ENCODE data around the gene ADGRL3. TPM values are rescaled to one million over a fixed set of nuclear protein-coding genes. Genes with fewer than 3 reads are reported as not detected.

The ADGRL3 gene
- total and polyA plus RNA-seq, 4 donors = 0.07 to 1.7 (median 0.82) TPM

DNA sequence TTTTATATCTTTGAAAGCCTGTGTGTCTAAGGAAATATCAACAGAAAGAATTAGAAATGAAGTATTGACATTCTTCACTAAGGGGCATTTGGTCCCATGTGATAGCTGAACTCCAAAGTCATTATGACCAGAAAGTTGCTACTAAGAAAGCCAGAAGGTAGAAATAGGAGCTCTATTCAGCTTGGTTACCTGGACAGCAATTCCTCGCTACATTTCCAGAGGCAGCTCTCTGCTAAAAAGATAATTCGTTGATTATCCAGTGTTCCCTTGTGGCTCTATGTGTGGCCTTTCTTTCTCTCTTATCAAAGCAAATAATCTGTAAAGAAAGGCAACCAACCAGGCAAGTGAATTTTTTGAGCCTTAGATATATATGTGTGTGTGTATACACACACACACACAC, 341.3 kb downstream of the ADGRL3 start:
- Histone ChIP-seq H3K9ac (ENCODE audit: low read depth in 1 of 2, low read length in 2 of 2) (no peak overlapping the region), H3K9me3 (ENCODE audit: control insufficient read depth in 4 of 4, low read length in 3 of 4) (no peaks in the 10 kb centered on the region), H3K36me3 (ENCODE audit: control insufficient read depth in 4 of 4, insufficient read depth in 3 of 4, low read depth in 1 of 4, low read length in 3 of 4) (no peaks in the 10 kb centered on the region), H3K4me3 (ENCODE audit: low read depth in 1 of 3, low read length in 3 of 3) (no peak overlapping the region), H3K4me1 (ENCODE audit: control insufficient read depth in 4 of 4, insufficient read depth in 4 of 4, low read length in 3 of 4) (no peaks in the 10 kb centered on the region), H3K27ac (ENCODE audit: low read depth in 1 of 2, low read length in 2 of 2) (no peak overlapping the region), H3K27me3 (ENCODE audit: control insufficient read depth in 4 of 4, insufficient read depth in 4 of 4, low read length in 3 of 4) (peaks cover 0 to 8% (median 0%) of the 10 kb centered on the region in 4 donors)
- no peak for DNase-seq (ENCODE audit: low spot score)
- TF ChIP-seq RAD21 (IDR thresholded peaks at IDR 0.05) (peak in 1 of 2 donors; percentile 53), GABPA (IDR thresholded peaks at IDR 0.05 in 1 of 2, conservative IDR thresholded peaks at IDR 0.05 in 1 of 2) (no peak)
- TF ChIP-seq, protein P1, sequence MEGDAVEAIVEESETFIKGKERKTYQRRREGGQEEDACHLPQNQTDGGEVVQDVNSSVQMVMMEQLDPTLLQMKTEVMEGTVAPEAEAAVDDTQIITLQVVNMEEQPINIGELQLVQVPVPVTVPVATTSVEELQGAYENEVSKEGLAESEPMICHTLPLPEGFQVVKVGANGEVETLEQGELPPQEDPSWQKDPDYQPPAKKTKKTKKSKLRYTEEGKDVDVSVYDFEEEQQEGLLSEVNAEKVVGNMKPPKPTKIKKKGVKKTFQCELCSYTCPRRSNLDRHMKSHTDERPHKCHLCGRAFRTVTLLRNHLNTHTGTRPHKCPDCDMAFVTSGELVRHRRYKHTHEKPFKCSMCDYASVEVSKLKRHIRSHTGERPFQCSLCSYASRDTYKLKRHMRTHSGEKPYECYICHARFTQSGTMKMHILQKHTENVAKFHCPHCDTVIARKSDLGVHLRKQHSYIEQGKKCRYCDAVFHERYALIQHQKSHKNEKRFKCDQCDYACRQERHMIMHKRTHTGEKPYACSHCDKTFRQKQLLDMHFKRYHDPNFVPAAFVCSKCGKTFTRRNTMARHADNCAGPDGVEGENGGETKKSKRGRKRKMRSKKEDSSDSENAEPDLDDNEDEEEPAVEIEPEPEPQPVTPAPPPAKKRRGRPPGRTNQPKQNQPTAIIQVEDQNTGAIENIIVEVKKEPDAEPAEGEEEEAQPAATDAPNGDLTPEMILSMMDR (IDR thresholded peaks at IDR 0.05; ENCODE audit: low read depth, low read length, missing input control) = peak; percentile 29
- 60% methylated on average over 2 of the region's 2 CpGs for WGBS

- H3K9me3 ChIP-seq (ENCODE audit: control insufficient read depth in 4 of 4, low read length in 3 of 4) = no peaks in the 10 kb centered on the region
Measured at GRCh38 chr4:61543976-61544375, 343.9 kb downstream of the ADGRL3 start.

More at GRCh38 chr4:61543976-61544375, 343.9 kb downstream of the ADGRL3 start:
- Histone ChIP-seq H3K27ac (ENCODE audit: low read depth in 1 of 2, low read length in 2 of 2) (no peak overlapping the region), H3K9ac (ENCODE audit: low read depth in 1 of 2, low read length in 2 of 2) (no peak overlapping the region), H3K4me3 (ENCODE audit: low read depth in 1 of 3, low read length in 3 of 3) (no peak overlapping the region), H3K36me3 (ENCODE audit: control insufficient read depth in 4 of 4, insufficient read depth in 3 of 4, low read depth in 1 of 4, low read length in 3 of 4) (no peaks in the 10 kb centered on the region), H3K27me3 (ENCODE audit: control insufficient read depth in 4 of 4, insufficient read depth in 4 of 4, low read length in 3 of 4) (peaks cover 0 to 6% (median 0%) of the 10 kb centered on the region in 4 donors), H3K4me1 (ENCODE audit: control insufficient read depth in 4 of 4, insufficient read depth in 4 of 4, low read length in 3 of 4) (no peaks in the 10 kb centered on the region)
- TF ChIP-seq GABPA (IDR thresholded peaks at IDR 0.05 in 1 of 2, conservative IDR thresholded peaks at IDR 0.05 in 1 of 2) (no peak), TAF1 (conservative IDR thresholded peaks at IDR 0.05) (no peak), ATF3 (IDR thresholded peaks at IDR 0.05) (no peak), EGR1 (IDR thresholded peaks at IDR 0.05; ENCODE audit: low read depth in 2 of 2) (no peak), JUND (IDR thresholded peaks at IDR 0.05) (no peak), HNF4A (conservative IDR thresholded peaks at IDR 0.05) (no peak), YY1 (IDR thresholded peaks at IDR 0.05) (no peak), REST (IDR thresholded peaks at IDR 0.05) (no peak), NR2F2 (IDR thresholded peaks at IDR 0.05) (no peak), FOXA2 (IDR thresholded peaks at IDR 0.05) (no peak), HNF4G (IDR thresholded peaks at IDR 0.05) (no peak), SP1 (IDR thresholded peaks at IDR 0.05) (no peak)
- TF ChIP-seq, protein P1 (IDR thresholded peaks at IDR 0.05; ENCODE audit: low read depth, low read length, missing input control) = no peak
- 71% methylated on average over 3 of the region's 3 CpGs for WGBS
- no peak for DNase-seq (ENCODE audit: low spot score)

Data from liver (tissue), 9 donors.